ENCODE measurements around the gene TRIM44.
A peak's percentile ranks its signal among the peaks of the same experiment; 100 is the strongest.

The TRIM44 gene

GRCh38 chr11:35794850-35795249 is 132.3 kb downstream of the TRIM44 start:
- no peak overlapping the region for H3K27ac ChIP-seq
- TF ChIP-seq, protein P1, sequence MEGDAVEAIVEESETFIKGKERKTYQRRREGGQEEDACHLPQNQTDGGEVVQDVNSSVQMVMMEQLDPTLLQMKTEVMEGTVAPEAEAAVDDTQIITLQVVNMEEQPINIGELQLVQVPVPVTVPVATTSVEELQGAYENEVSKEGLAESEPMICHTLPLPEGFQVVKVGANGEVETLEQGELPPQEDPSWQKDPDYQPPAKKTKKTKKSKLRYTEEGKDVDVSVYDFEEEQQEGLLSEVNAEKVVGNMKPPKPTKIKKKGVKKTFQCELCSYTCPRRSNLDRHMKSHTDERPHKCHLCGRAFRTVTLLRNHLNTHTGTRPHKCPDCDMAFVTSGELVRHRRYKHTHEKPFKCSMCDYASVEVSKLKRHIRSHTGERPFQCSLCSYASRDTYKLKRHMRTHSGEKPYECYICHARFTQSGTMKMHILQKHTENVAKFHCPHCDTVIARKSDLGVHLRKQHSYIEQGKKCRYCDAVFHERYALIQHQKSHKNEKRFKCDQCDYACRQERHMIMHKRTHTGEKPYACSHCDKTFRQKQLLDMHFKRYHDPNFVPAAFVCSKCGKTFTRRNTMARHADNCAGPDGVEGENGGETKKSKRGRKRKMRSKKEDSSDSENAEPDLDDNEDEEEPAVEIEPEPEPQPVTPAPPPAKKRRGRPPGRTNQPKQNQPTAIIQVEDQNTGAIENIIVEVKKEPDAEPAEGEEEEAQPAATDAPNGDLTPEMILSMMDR (conservative IDR thresholded peaks at IDR 0.05): no peak
- no peak for TF ChIP-seq ZFX (IDR thresholded peaks at IDR 0.05)

DNA sequence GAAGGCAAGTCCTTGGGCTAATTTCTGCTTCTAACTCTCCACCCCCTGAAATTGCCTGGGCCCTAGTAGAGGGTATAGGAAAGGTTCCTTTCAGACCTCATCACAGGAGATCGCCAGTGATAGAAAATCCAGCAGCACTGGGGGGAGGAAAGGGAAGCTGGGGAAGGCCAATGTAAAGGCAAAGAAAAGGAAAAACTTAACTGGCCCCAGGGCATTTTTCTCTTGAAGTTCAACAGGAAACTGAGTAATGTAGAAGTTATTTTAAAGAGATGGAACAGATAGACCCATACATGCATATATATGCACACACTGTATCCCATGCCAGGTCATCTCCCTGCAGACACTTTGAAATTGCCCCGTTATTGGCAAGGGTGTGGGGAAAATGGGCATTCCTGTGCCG is 134.0 kb downstream of the TRIM44 start:
- no peak for TF ChIP-seq ZFX (IDR thresholded peaks at IDR 0.05)
- TF ChIP-seq, protein P1 (conservative IDR thresholded peaks at IDR 0.05): no peak
- H3K27ac ChIP-seq: no peak overlapping the region

DNA sequence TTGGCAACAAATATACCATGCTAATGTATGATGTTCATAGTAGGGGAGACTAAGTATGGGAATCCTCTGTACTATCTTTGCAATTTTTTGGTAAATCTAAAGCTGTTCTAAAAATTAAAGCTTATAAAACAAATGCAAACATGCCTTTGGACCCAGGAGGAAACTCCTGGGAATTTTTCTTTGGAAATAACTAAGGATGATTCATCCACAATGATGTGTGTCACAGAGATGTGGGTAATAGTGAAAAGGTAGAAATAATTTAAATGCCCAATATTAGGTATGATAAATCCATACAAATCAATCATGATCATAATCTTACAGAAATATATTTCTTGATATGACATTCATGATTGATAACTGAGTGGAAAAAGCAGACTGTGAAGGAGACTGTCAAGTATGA is 135.8 kb downstream of the TRIM44 start:
- H3K27ac ChIP-seq: no peak overlapping the region
- TF ChIP-seq, protein P1 (conservative IDR thresholded peaks at IDR 0.05): no peak
- TF ChIP-seq ZFX (IDR thresholded peaks at IDR 0.05): no peak

- no peak overlapping the region for H3K27ac ChIP-seq
- TF ChIP-seq ZFX (IDR thresholded peaks at IDR 0.05): no peak
- TF ChIP-seq, protein P1 (conservative IDR thresholded peaks at IDR 0.05): no peak
Observed at GRCh38 chr11:35798983-35799382, 136.4 kb downstream of the TRIM44 start.

DNA sequence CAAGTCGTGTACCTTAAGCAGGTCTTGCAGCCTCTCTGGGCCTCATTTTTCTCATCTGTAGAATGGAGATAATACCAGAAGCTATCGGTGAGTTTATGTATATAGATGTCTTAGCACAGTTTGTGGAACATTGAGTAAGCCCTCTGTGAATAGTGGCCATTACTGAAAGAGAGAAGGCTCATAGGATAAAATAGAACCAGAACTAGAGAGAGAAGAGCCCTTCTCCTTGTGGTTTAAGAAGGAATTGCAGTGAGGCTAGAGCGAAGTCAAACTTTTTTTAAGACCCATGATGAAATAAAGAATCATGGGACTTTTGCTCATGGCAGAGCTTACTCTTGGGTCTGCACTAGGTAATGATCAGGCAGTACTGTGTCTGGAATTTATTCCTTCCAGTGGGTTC is 137.1 kb downstream of the TRIM44 start:
- H3K27ac ChIP-seq: no peak overlapping the region
- TF ChIP-seq ZFX (IDR thresholded peaks at IDR 0.05): no peak
- TF ChIP-seq, protein P1 (conservative IDR thresholded peaks at IDR 0.05): peak; percentile 24; the same call in 1 of the 2 replicates

- TF ChIP-seq, protein P1 (conservative IDR thresholded peaks at IDR 0.05): no peak
- no peak for TF ChIP-seq ZFX (IDR thresholded peaks at IDR 0.05)
- no peak overlapping the region for H3K27ac ChIP-seq
Observed at GRCh38 chr11:35800970-35801953, 138.7 kb downstream of the TRIM44 start.

DNA sequence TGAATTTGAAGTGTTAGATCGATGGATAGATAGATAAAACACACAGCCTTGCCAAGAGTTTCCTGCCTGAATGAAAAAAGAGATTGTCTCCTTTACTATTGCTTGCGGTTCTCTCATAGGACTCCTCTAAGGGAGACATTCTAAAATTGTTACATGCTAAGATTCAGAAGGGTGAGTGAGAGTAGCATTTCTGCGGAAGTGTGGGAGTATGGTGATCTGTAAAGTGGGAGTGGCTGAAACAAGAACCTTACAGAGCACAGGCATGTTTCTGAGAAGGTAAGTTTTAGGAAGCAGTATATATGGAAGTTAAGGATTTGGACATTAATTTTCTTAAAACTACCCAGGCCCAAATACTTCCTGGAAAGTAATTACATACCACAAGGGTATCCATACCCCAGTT is 139.6 kb downstream of the TRIM44 start:
- H3K27ac ChIP-seq: no peak overlapping the region

More for the DNA sequence above, 139.6 kb downstream of the TRIM44 start:
- TF ChIP-seq ZFX (IDR thresholded peaks at IDR 0.05): no peak
- TF ChIP-seq, protein P1 (conservative IDR thresholded peaks at IDR 0.05): no peak

Measured in C4-2B (cell line).